ENCODE data around the gene LAMB1. TPM values are rescaled to one million over a fixed set of nuclear protein-coding genes. Genes with fewer than 3 reads are reported as not detected.
A peak's percentile ranks its signal among the peaks of the same experiment; 100 is the strongest.

LAMB1 gene
- total RNA-seq, 1 experiment from 2014 or later, result 169 TPM

DNA sequence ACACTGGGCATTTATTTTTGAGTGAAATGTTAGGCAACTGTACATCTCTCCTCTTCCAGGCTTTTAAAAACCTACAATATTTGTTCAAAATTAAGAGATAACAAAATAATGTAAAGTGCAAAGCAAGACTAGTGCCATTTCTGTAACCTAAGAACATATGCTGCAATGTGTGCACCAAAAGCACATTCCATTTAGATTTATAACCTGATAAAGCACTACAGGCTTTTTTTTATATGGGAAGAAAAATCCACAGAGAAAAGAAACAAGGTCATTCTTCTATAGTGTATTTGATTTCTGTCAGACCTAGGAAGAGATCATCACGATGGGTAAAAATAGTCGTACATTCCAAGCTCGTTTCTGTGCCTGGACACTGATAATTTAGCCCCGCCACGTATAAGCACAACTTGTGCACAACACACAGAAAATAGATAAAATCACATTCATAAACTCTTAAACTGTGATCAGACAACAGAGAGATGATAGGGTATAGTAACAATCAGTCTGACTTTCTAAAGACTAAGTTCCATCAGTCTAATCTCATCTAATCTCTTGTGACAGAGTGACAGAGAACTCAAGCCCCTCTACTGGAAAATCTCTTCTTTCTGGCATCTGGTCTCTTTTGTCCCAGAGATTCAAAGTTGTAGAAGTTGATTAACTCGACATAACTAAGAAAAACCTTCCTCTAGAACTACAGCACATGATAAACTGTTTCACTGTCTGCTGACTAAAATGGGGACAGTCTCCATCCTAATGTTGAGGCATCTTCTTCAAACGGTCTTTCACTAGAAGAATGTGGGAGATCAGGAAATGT, 6.7 kb downstream of the LAMB1 start:
- Histone ChIP-seq H3K4me1 (ENCODE audit: insufficient read depth, low read length, poor library complexity, severe bottlenecking) (peaks cover 77% of the 10 kb centered on the region), H3K27ac (ENCODE audit: low read depth, low read length, poor library complexity, severe bottlenecking) (peak overlapping the region; percentile 90), H3K4me3 (ENCODE audit: low read depth, low read length, poor library complexity, severe bottlenecking) (peak overlapping the region; percentile 22), H3K36me3 (ENCODE audit: insufficient read depth, low read length, poor library complexity, severe bottlenecking) (peaks cover 46% of the 10 kb centered on the region), H3K9me3 (ENCODE audit: low read depth, low read length, poor library complexity, severe bottlenecking) (no peaks in the 10 kb centered on the region), H3K27me3 (replicated peaks; ENCODE audit: insufficient read depth, low read depth, low read length, poor library complexity) (no peaks in the 10 kb centered on the region)
- intact Hi-C loops (cut with micrococcal nuclease; ENCODE audit: unreplicated experiment), result no loop called here
- TF ChIP-seq, protein P1, sequence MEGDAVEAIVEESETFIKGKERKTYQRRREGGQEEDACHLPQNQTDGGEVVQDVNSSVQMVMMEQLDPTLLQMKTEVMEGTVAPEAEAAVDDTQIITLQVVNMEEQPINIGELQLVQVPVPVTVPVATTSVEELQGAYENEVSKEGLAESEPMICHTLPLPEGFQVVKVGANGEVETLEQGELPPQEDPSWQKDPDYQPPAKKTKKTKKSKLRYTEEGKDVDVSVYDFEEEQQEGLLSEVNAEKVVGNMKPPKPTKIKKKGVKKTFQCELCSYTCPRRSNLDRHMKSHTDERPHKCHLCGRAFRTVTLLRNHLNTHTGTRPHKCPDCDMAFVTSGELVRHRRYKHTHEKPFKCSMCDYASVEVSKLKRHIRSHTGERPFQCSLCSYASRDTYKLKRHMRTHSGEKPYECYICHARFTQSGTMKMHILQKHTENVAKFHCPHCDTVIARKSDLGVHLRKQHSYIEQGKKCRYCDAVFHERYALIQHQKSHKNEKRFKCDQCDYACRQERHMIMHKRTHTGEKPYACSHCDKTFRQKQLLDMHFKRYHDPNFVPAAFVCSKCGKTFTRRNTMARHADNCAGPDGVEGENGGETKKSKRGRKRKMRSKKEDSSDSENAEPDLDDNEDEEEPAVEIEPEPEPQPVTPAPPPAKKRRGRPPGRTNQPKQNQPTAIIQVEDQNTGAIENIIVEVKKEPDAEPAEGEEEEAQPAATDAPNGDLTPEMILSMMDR (conservative IDR thresholded peaks at IDR 0.05; ENCODE audit: low read depth, low read length), result no peak
- no peak for TF ChIP-seq EZH2 (IDR thresholded peaks at IDR 0.05; ENCODE audit: borderline replicate concordance, low read depth, low read length, poor library complexity, severe bottlenecking)
- ChIA-PET CTCF (no interaction called here), POLR2A (ENCODE audit: low non-redundant PET) (no interaction called here)
- BruUV-seq (replicated peaks), result no TSS peak
- DNase-seq (ENCODE audit: low spot score), result no peak

DNA sequence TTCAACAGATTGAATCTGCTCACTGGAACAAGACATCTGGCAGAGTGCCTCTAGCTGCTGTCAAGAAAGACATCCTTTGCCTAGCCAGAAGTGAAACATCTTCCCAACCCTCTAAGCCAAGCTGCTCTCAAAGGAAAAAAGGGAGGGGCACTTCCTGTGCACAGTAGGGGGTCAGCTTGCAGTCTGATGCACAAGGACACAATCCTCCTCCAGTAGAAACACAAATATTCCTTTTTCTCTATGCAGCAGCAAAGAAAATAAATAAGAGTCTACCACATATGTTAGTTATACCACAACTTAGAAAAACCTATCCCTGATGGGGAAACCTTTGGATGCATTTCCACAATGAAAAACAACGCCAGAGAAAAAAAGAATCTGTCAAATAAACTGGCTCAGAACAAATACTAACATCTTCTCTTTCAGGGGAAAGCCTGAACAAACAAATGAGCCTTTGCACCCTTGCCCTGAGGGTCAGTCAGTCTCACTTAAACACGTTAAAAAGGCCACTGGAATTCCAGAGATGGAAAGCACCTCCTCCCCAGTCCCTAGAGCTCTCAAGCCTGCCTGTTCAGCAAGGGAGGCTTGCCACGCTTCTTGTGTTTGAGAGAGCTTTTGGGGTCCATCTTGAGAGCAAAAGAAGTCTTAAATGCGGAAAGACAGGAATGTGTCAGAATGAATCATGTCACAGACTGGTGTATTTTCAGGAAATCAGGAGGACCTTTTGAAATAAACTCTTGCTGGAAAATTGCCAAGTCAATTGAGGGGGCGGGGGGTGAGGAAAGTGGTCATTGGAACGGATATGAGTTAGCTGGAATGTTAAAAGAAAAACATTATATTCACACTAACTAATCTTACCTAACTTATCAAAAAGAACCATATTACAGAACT, 7.5 kb downstream of the LAMB1 start:
- TF ChIP-seq, protein P1 (conservative IDR thresholded peaks at IDR 0.05; ENCODE audit: low read depth, low read length), result no peak
- TF ChIP-seq EZH2 (IDR thresholded peaks at IDR 0.05; ENCODE audit: borderline replicate concordance, low read depth, low read length, poor library complexity, severe bottlenecking), result no peak
- Histone ChIP-seq H3K27ac (ENCODE audit: low read depth, low read length, poor library complexity, severe bottlenecking) (peak overlapping the region; percentile 90), H3K4me1 (ENCODE audit: insufficient read depth, low read length, poor library complexity, severe bottlenecking) (peaks cover 77% of the 10 kb centered on the region), H3K4me3 (ENCODE audit: low read depth, low read length, poor library complexity, severe bottlenecking) (peak overlapping the region; percentile 22), H3K27me3 (replicated peaks; ENCODE audit: insufficient read depth, low read depth, low read length, poor library complexity) (no peaks in the 10 kb centered on the region), H3K36me3 (ENCODE audit: insufficient read depth, low read length, poor library complexity, severe bottlenecking) (peaks cover 46% of the 10 kb centered on the region), H3K9me3 (ENCODE audit: low read depth, low read length, poor library complexity, severe bottlenecking) (no peaks in the 10 kb centered on the region)
- DNase-seq (ENCODE audit: low spot score), result peak; percentile 98
- intact Hi-C loops (cut with micrococcal nuclease; ENCODE audit: unreplicated experiment), result no loop called here
- BruUV-seq (replicated peaks), result no TSS peak
- CTCF ChIA-PET, result no interaction called here
- POLR2A ChIA-PET (ENCODE audit: low non-redundant PET), result interaction anchor here (0.6 to 0.7 kb wide), 2 partner anchors 82 to 244 kb away, joined by 3 to 4 read pairs; no protein-coding TSS in a partner anchor

DNA sequence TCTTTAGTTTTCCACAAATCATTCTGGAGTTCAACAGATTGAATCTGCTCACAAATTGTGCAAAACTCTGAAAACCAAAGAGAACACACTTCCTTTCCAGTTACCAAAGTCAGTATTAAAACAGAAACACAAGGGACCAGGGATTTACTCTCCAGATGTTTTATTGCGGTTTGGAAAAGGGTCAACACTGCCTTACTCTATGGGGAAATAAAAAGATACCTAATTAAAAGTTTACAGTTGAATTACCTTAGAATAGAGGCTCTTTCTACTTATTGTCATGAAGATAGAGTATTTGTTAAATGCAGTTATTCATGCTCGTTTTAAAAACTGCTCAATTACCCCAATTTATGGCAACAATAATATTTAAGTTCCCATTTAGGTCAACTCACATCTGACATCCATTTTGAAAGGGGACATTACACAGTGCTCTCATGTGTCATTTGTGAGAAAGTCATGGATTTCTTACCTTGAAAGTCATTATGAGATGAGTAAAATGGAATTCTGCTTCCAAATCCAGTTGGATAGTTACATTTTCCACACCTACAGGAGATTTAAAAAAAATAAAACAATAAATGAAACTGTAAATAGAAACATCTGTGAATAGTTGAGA, 8.4 kb downstream of the LAMB1 start:
- Histone ChIP-seq H3K4me1 (ENCODE audit: insufficient read depth, low read length, poor library complexity, severe bottlenecking) (peaks cover 77% of the 10 kb centered on the region), H3K27me3 (replicated peaks; ENCODE audit: insufficient read depth, low read depth, low read length, poor library complexity) (no peaks in the 10 kb centered on the region), H3K36me3 (ENCODE audit: insufficient read depth, low read length, poor library complexity, severe bottlenecking) (peaks cover 40% of the 10 kb centered on the region), H3K9me3 (ENCODE audit: low read depth, low read length, poor library complexity, severe bottlenecking) (no peaks in the 10 kb centered on the region), H3K27ac (ENCODE audit: low read depth, low read length, poor library complexity, severe bottlenecking) (peak overlapping the region; percentile 90), H3K4me3 (ENCODE audit: low read depth, low read length, poor library complexity, severe bottlenecking) (no peak overlapping the region)
- intact Hi-C loops (cut with micrococcal nuclease; ENCODE audit: unreplicated experiment), result no loop called here
- TF ChIP-seq, protein P1 (conservative IDR thresholded peaks at IDR 0.05; ENCODE audit: low read depth, low read length), result no peak
- TF ChIP-seq EZH2 (IDR thresholded peaks at IDR 0.05; ENCODE audit: borderline replicate concordance, low read depth, low read length, poor library complexity, severe bottlenecking), result no peak
- CTCF ChIA-PET, result no interaction called here
- BruUV-seq (replicated peaks), result no TSS peak
- DNase-seq (ENCODE audit: low spot score), result no peak
- POLR2A ChIA-PET (ENCODE audit: low non-redundant PET), result interaction anchor here (0.7 kb wide), 1 partner anchor 245 kb away, joined by 3 read pairs; no protein-coding TSS in a partner anchor
